B cell (primary cell): ENCODE measurements around the gene PDE3B. TPM values are rescaled to one million over a fixed set of nuclear protein-coding genes. Genes with fewer than 3 reads are reported as not detected.

Experiments used
- ATAC-seq: fragments of 200-7000 bp; cut with Tn5 transposase; one replicate; pipeline ENCODE4 v1.10.0; 2021; ENCODE audit warnings: low read depth, mild to moderate bottlenecking, moderate number of reproducible peaks, moderate library complexity
- CTCF ChIA-PET: fragments of 350-600 bp; sonication (Branson Sonifier 250); formaldehyde crosslinking; loops from one replicate; lab custom pipeline; 2021; ENCODE audit warnings: antibody characterized with exemption, inconsistent platforms; lab: Charles Lee
- POLR2A ChIA-PET: fragments of 350-600 bp; sonication (Branson Sonifier 250); formaldehyde crosslinking; loops from one replicate; lab custom pipeline; 2021; ENCODE audit warnings: antibody characterized with exemption; lab: Charles Lee
- DNase-seq: peaks from one replicate; pipeline ENCODE4 v3.0.0; 2013
- H2AFZ ChIP-seq: 2 replicates; pipeline ENCODE4 v1.6.1; 2012; ENCODE audit warnings: mild to moderate bottlenecking, low read depth, low read length; ENCODE audit not compliant: insufficient read depth, poor library complexity, severe bottlenecking
- H3K27ac ChIP-seq, 2 donors: 1 replicate in 1 of 2; 2 replicates in 1 of 2; pipeline ENCODE4 v1.5.1; 2012 to 2013; ENCODE audit warnings: low read length in 2 of 2, mild to moderate bottlenecking in 2 of 2, moderate library complexity in 1 of 2
- H3K27me3 ChIP-seq, 4 experiments: fragments of 200-600 bp in 1 of 4; sonication (generic) in 1 of 4; replicated peaks in 1 of 4; 1 replicate in 2 of 4; 2 replicates in 2 of 4; pipeline versions ENCODE4 v1.6.1 to v1.7.0; 2013 to 2016; ENCODE audit warnings: low read length in 3 of 4, mild to moderate bottlenecking in 2 of 4, mixed read lengths in 1 of 4, moderate library complexity in 1 of 4; ENCODE audit not compliant: insufficient read depth in 4 of 4, control insufficient read depth in 3 of 4; ENCODE audit errors: control extremely low read depth in 1 of 4
- H3K36me3 ChIP-seq, 2 experiments: replicated peaks in 1 of 2; 1 replicate in 1 of 2; 2 replicates in 1 of 2; pipeline versions ENCODE4 v1.6.1 to v1.7.1; 2013; ENCODE audit warnings: low read length in 1 of 2; ENCODE audit not compliant: insufficient read depth in 2 of 2, control insufficient read depth in 1 of 2; ENCODE audit errors: control extremely low read depth in 1 of 2, extremely low read depth in 1 of 2
- H3K4me1 ChIP-seq, 2 donors: fragments of 200-600 bp in 1 of 2; sonication (generic) in 1 of 2; 1 replicate in 1 of 2; 2 replicates in 1 of 2; pipeline versions ENCODE4 v1.5.1 to v1.6.1; 2013 to 2017; ENCODE audit warnings: low read length in 2 of 2; ENCODE audit not compliant: control insufficient read depth in 2 of 2, insufficient read depth in 2 of 2
- H3K4me2 ChIP-seq: replicated peaks from 2 replicates; pipeline ENCODE3; 2012; ENCODE audit warnings: mild to moderate bottlenecking, low read depth, low read length; ENCODE audit not compliant: poor library complexity, severe bottlenecking
- H3K4me3 ChIP-seq, 5 experiments: fragments of 200-600 bp in 1 of 5; sonication (generic) in 1 of 5; 1 replicate in 3 of 5; 2 replicates in 2 of 5; pipeline versions ENCODE4 v1.5.1 to v1.7.0; 2011 to 2016; ENCODE audit warnings: low read length in 4 of 5, mild to moderate bottlenecking in 4 of 5, low read depth in 2 of 5, control low read depth in 1 of 5, moderate library complexity in 1 of 5; ENCODE audit not compliant: insufficient read depth in 1 of 5; ENCODE audit errors: control extremely low read depth in 1 of 5, extremely low read depth in 1 of 5
- H3K79me2 ChIP-seq: fragments of 200-600 bp; sonication (generic); one replicate; pipeline ENCODE4 v1.6.0; 2016; ENCODE audit warnings: low read length; ENCODE audit not compliant: control insufficient read depth, insufficient read depth
- H3K9ac ChIP-seq: fragments of 200-600 bp; sonication (generic); 2 replicates; pipeline ENCODE4 v1.6.1; 2017; ENCODE audit warnings: mild to moderate bottlenecking, low read length, moderate library complexity
- H3K9me3 ChIP-seq, 3 donors: one replicate each; pipeline versions ENCODE4 v1.6.1 to v1.7.1; 2013; ENCODE audit warnings: low read length in 2 of 3; ENCODE audit not compliant: control insufficient read depth in 2 of 3, insufficient read depth in 1 of 3; ENCODE audit errors: control extremely low read depth in 1 of 3
- H4K20me1 ChIP-seq: 2 replicates; pipeline ENCODE4 v1.6.0; 2012; ENCODE audit warnings: mild to moderate bottlenecking, low read length; ENCODE audit not compliant: insufficient read depth, control insufficient read depth, poor library complexity, severe bottlenecking
- H3K27ac Mint-ChIP-seq: one replicate; pipeline ENCODE4 v1.8.0; 2021; ENCODE audit warnings: mixed read lengths
- H3K27me3 Mint-ChIP-seq: one replicate; pipeline ENCODE4 v1.8.0; 2021; ENCODE audit warnings: mixed read lengths
- H3K4me1 Mint-ChIP-seq: one replicate; pipeline ENCODE4 v1.8.0; 2021; ENCODE audit warnings: mixed read lengths
- H3K4me3 Mint-ChIP-seq: one replicate; pipeline ENCODE4 v1.8.0; 2021; ENCODE audit warnings: mixed read lengths
- H3K9me3 Mint-ChIP-seq: one replicate; pipeline ENCODE4 v1.8.0; 2022; ENCODE audit warnings: mixed read lengths; ENCODE audit not compliant: insufficient read depth
- CTCF ChIP-seq: fragments of 200-600 bp; IDR thresholded peaks from one replicate; pipeline ENCODE4 v1.8.0; 2022; ENCODE audit warnings: antibody characterized with exemption, mild to moderate bottlenecking
- EZH2 ChIP-seq: IDR thresholded peaks from 2 replicates; pipeline ENCODE4 v1.6.1; 2012; ENCODE audit warnings: borderline replicate concordance, low read depth, mild to moderate bottlenecking, moderate library complexity, low read length; ENCODE audit not compliant: insufficient read depth, poor library complexity, severe bottlenecking
- WGBS: methylation state at CpG from one replicate; pipeline ENCODE4 v1.1.5; 2013; ENCODE audit warnings: missing lambda C conversion rate; ENCODE audit not compliant: insufficient coverage; 5-methylcytosine and 5-hydroxymethylcytosine counted together
- intact Hi-C: fragments of 100-400 bp; cut with micrococcal nuclease; formaldehyde crosslinking; loops from one replicate; pipeline ENCODE4 v1.10.0; 2022
- polyA plus RNA-seq: library from polyadenylated mRNA; depleted of rRNA; stranded (reverse); fragments of >200 nt; gene quantifications from 2 replicates; pipeline ENCODE4 v1.2.3, GENCODE V29; 2012
- total RNA-seq, 2 donors: library from RNA; stranded (reverse); fragments of 120-200 nt in 1 of 2; gene quantifications; 1 replicate in 1 of 2; 2 replicates in 1 of 2; pipeline versions ENCODE4 v1.2.3 to v1.2.4, GENCODE V29; 2013 to 2022

PDE3B gene
- total and polyA plus RNA-seq, 2 donors (not counting 1 experiment from before 2014, with no cell fraction given), result 1.0 to 60.7 TPM

- no peak overlapping the region for H3K27ac Mint-ChIP-seq
- DNase-seq (no peak), ATAC-seq (no peak)
- Histone ChIP-seq H3K9me3 (no peaks in the 10 kb centered on the region), H3K4me3 (no peak overlapping the region), H3K4me1 (no peaks in the 10 kb centered on the region), H3K4me2 (no peak overlapping the region), H3K36me3 (peaks cover 0 to 1% of the 10 kb centered on the region in 2 experiments), H2AFZ (no peak overlapping the region), H3K27ac (no peak overlapping the region), H4K20me1 (no peaks in the 10 kb centered on the region), H3K9ac (no peak overlapping the region), H3K79me2 (no peaks in the 10 kb centered on the region), H3K27me3 (peaks cover 0 to 3% (median 0%) of the 10 kb centered on the region in 4 experiments)
- H3K27me3 Mint-ChIP-seq, result no peaks in the 10 kb centered on the region
- no peak overlapping the region for H3K4me3 Mint-ChIP-seq
- TF ChIP-seq CTCF, result no peak
- no peak for TF ChIP-seq EZH2
- intact Hi-C loops, result no loop called here
- WGBS, result no CpG with 5 or more reads among the region's 3 CpGs
- H3K9me3 Mint-ChIP-seq, result no peaks in the 10 kb centered on the region
- POLR2A ChIA-PET, result no interaction called here
- CTCF ChIA-PET, result interaction anchor here (1.2 kb wide), 1 partner anchor 35 kb away, joined by 5 read pairs; no protein-coding TSS in a partner anchor
- no peaks in the 10 kb centered on the region for H3K4me1 Mint-ChIP-seq
These were observed 111.5 kb downstream of the PDE3B start for GRCh38 chr11:14755140-14755539.

DNA sequence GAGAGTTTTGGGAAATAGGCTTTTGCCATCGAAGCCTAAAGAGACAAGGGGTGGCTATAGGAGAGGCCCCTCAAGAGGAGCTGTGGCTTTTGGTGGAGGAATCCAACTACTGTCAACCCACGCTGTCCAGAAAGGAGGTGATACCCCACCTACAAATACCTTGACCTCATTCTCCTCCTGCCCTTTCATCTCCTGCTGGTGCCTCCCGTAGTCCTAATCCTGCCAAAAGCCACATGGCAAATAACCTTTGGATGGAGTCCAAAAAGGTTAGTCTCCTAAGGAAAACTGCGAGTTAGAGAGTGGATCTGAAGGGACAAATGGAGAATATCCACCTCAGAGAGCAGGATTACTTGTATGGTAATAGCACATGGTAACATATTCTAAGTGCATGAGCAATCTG, 112.7 kb downstream of the PDE3B start:
- POLR2A ChIA-PET, result no interaction called here
- CTCF ChIA-PET, result no interaction called here

More for the DNA sequence above, 112.7 kb downstream of the PDE3B start:
- no peaks in the 10 kb centered on the region for H3K9me3 ChIP-seq
- Mint-ChIP-seq H3K4me3 (no peak overlapping the region), H3K4me1 (no peaks in the 10 kb centered on the region), H3K9me3 (no peaks in the 10 kb centered on the region), H3K27me3 (no peaks in the 10 kb centered on the region), H3K27ac (no peak overlapping the region)
- H3K4me1 ChIP-seq, result no peaks in the 10 kb centered on the region
- no peak overlapping the region for H2AFZ ChIP-seq
- no peaks in the 10 kb centered on the region for H3K79me2 ChIP-seq
- 100% methylated on average over 1 of the region's 4 CpGs for WGBS
- no peak for TF ChIP-seq EZH2
- TF ChIP-seq CTCF, result no peak
- H3K4me3 ChIP-seq, result no peak overlapping the region
- intact Hi-C loops, result no loop called here
- peaks cover 0 to 1% of the 10 kb centered on the region in 2 experiments for H3K36me3 ChIP-seq
- H3K9ac ChIP-seq, result no peak overlapping the region
- H3K27me3 ChIP-seq, result peaks cover 0 to 6% (median 2%) of the 10 kb centered on the region in 4 experiments
- H3K4me2 ChIP-seq, result no peak overlapping the region
- no peak overlapping the region for H3K27ac ChIP-seq
- H4K20me1 ChIP-seq, result no peaks in the 10 kb centered on the region
- no peak for DNase-seq
- no peak for ATAC-seq
